Central memory CD4-positive, alpha-beta T cell (primary cell): ENCODE data around the gene ZNF665.
A peak's percentile ranks its signal among the peaks of the same experiment; 100 is the strongest.
"Not testable (repeated sequence)": the region's sequence is repeated elsewhere in the genome, so short reads cannot be mapped to it uniquely, and the experiment has no call there.

ENCODE experiments used
- DNase-seq: peaks from one replicate; pipeline ENCODE4 v3.0.0; 2022

The ZNF665 gene

DNA sequence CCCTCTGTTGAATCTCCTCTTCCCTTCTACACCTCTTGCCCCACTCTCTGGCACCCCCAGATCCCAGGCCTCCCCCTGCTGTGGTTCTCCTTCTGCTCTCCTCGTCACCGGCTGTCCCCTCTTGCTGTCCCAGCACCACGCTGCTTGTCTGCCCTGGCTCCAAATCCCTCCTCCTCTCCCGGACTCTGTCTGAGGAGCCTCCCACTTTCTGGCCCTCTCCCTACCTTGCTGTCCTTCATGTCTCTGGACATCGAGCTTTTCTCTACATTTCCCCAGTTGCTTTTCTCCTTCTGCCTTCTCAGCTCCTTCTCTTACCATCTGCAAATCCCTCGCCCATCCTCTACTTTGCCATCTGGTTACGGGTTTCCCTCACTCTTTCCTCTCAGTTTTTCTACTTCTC, 35.5 kb downstream of the ZNF665 start:
- DNase-seq, result no peak

DNA sequence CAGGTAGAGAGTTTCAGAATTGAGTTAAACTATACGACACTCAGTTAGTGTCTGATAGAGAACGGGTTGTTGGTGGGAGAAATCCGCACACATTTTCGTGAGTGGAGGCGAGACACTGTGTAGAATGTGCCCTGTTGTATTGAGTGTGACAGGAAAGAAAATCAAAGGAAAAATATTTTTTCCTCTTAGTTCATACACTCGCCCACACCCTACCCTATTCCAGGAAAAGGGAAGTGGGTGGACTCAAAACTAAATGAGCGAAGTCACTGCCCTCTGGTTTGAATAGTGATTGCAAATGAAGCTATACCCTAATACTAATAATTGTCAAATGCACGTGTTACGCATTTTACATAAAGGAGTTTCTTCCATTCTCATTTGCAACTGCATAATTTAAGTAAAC, 36.3 kb downstream of the ZNF665 start:
- DNase-seq, result no peak

DNA sequence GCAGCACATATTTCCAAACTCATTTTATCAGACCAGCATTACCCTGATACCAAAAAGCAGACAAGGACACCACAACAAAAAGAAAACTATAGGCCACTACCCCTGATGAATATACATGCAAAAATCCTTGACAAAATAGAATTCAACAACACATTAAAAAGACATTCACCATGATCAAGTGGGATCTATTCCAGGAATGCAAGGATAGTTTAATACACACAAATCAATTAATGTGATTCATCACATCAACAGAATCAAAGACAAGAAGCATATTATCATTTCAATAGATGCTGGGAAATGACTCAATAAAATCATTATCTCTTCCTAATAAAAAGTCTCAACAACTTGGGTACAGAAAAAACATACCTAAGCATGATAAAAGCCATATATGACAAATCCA, 45.5 kb downstream of the ZNF665 start:
- DNase-seq, result no peak

DNA sequence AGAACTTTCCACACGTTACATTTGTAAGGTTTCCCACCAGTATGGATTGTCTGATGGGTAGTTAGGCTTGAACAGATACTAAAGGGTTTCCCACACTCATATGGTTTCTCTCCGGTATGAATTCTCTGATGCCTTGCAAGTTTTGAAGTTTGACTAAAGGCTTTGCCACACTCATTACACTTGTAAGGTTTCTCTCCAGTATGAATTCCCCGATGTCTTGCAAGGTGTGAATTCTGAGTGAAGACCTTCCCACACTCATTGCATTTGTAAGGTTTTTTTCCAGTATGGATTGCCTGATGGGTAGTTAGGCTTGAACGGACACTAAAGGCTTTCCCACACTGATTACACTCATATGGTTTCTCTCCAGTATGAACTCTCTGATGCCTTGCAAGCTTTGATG, 52.8 kb downstream of the ZNF665 start:
- no peak for DNase-seq

DNA sequence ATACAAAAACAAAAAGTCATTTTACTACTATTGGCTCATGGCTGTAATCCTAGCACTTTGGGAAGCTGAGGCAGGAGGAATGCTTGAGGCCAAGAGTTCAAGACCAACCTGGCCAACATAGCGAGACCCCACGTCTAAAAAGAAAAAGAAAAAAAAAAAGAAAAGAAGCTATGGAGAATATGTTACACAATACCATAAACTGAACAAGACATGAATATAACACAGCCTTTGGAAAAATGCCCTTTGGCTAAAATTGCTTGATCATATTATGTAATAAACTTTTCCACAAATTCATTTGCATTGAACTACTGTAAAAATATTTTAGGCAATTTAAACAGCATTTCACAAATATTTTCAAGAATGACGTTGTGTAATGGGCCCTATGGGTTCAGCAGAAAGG, 56.7 kb downstream of the ZNF665 start:
- DNase-seq, result no peak

DNA sequence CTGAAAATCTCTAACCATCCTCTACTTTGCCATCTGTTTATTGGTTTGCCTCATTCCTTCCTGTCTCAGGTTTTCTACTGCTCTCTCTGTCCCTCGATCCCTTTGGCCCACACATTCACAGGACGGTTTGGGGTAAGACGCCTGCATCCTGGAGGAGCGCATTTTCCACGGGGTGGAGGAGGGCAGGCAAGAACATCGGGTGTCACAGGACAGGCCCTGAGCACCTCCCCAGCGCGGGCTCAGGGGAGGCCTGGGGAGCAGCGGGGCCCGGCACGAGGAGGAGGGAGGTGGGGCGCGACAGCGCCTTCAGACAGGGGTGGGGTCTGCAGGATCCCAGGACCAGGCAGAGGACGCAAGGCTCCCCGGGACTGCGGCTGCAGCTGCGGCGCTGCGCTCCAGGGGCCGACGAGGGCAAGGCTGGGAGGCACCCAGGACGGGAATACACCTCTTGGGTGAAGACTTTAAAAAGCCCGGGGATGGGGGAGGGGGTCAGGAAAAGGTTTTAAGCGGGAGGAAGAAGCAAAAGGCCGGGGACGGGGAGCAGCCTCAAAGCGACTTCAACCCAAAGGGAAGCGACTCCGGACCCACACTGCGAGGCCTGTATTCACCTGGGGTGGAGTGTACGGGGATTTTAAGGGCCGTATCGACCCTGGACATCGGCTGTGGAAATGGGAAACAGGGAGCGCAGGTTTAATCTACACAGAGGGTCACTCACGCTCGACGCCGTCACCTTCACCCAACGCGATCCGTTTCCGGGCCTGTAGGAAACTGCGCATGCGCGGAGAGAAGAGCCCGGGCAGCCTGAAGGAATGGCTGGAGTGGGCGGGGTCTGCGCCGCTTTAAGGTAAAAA, 60.8 kb downstream of the ZNF665 start, which contains the start of gene ZNF415:
Gene ZNF415 (minus strand): TSS at position 770 of the 851 bp plus-strand sequence. CDS start 10,234 bp downstream, outside the sequence.
- peak; percentile 16 for DNase-seq

DNA sequence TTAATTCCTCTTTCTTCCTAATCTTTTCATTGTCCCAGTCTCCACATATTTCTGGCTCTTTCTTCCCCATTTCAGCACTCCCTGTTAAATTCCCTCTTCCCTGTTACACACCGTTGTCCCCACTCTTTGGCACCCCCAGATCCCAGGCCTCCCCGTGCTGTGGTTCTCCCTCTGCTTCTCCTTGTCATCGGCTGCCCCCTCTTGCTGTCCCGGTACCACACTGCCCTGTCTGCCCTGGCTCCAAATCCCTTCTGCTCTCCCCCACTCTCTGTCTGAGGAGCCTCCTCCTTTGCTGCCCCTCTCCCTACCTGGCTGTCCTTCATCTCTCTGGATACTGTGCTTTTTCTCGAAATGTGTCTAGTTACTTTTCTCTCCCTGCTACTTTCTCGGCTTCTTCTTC, 61.4 kb downstream of the ZNF665 start:
- no peak for DNase-seq

DNA sequence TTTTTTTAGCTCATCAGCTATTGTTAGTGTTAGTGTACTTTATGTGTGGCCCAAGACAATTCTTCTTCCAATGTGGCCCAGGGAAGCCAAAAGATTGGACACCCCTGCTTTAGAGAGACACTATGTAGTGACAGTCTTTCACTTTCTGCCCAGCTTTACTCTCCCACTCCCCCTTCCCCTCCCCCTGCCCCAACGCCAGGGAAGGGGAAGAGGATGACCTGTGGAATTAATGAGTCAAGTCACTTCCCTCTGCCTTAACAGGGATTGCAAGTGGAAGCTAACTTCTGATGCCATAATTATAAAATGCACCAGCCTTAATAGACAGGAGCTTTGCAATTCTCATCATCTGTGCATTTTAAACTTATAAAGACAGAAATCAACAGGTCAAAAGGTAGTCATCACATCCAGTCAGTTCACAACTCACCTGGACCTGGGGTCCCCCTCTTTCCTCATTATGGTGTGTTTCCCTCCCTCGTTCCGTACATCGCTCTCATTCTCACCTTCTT, 62.0 kb downstream of the ZNF665 start:
- DNase-seq, result no peak

DNA sequence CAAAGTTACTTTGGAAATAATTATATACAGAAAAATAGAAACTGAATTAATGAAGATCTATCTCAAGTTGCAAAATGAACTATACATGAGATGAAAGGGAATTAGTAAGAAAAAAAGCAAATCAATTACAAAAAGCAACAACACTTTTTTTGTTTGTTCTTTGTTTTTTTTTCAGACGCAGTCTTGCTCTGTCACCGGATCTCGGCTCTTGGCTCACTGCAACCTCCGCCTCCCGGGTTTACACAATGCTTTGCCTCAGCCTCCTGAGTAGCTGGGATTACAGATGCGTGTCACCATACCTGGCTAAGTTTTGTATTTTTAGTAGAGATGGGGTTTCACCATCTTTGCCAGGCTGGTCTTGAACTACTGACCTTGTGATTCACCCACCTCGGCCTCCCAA, 62.7 kb downstream of the ZNF665 start:
- DNase-seq, result no peak

DNA sequence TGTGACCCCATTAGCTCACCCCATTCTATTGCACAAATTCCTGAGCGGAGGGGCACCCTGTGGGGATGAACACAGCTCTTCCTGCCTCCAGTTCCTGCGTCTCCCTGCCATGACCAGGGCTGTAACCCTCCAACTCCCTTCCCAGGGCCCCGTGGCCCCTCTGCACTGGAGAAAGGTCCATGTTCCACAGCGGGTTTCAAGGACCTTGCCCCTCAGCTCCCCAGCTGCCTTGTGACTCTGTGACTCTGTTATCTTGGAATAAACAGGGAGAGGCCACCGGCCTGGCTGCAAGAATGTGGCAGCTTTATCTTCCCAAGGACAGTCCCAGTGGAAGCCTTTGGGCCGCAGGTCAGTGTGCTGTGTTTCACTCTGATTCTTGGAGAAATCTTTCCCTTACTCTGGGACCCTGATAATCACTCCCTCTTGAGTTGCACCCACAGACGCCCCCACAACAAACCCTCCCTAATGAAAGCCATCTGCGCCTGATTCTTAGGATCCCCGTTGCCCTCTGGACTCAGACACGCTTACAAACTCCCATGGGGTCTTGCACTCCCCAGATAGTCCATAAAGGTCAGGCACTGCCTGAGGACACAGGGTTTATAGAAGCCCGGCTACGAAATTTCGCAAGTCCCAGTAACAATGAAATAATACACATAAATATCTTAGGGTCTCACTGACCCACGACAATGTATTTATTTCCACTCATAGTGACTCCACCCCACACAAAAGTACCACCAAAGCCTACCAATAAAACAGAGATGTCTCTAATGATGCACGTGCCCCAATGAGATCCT, 66.2 kb downstream of the ZNF665 start:
- not testable (repeated sequence) for DNase-seq

DNA sequence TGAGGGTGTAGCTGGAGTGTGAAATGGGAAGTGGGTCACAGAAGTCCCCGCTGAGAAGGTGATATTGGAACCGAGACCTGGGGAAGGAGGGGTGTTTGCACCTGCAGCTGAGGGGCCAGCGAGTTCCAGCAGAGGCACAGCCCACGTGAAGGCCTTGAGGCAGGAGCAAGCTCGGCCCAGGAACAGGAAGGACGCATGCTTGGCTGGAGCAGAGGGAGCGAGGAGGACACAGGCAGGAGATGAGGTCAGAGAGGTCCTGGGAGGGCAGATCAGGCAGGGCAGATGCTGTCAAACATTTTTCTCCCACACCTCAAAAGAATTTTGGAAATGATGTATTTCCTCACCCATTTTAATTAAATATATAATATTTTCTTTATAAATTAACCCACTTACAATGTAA, 69.8 kb downstream of the ZNF665 start:
- DNase-seq, result no peak
